Activated B cell treated with CpG ODN at 0.5 μM for 24 hours (primary cell): ENCODE data around the gene RAPGEF1. TPM values are rescaled to one million over a fixed set of nuclear protein-coding genes. Genes with fewer than 3 reads are reported as not detected.

Source experiments
- ATAC-seq: fragments of 200-7000 bp; cut with Tn5 transposase; one replicate; pipeline ENCODE4 v1.10.0; 2021; ENCODE audit warnings: low read depth, mild to moderate bottlenecking, moderate library complexity
- CTCF ChIA-PET: fragments of 350-600 bp; sonication (Branson Sonifier 250); formaldehyde crosslinking; loops from one replicate; lab custom pipeline; 2021; ENCODE audit warnings: antibody characterized with exemption; lab: Charles Lee
- POLR2A ChIA-PET: fragments of 350-600 bp; sonication (Branson Sonifier 250); formaldehyde crosslinking; loops from one replicate; lab custom pipeline; 2021; ENCODE audit warnings: antibody characterized with exemption; lab: Charles Lee
- DNase-seq: peaks from one replicate; pipeline ENCODE4 v3.0.0; 2022
- H3K27ac Mint-ChIP-seq: one replicate; pipeline ENCODE4 v1.8.0; 2020; ENCODE audit warnings: mixed read lengths
- H3K27me3 Mint-ChIP-seq: one replicate; pipeline ENCODE4 v1.8.0; 2021; ENCODE audit warnings: mixed read lengths
- H3K36me3 Mint-ChIP-seq: one replicate; pipeline ENCODE4 v1.8.0; 2021; ENCODE audit warnings: low read depth, mixed read lengths
- H3K4me1 Mint-ChIP-seq: one replicate; pipeline ENCODE4 v1.8.0; 2021; ENCODE audit warnings: mixed read lengths
- H3K4me3 Mint-ChIP-seq: one replicate; pipeline ENCODE4 v1.8.0; 2020; ENCODE audit warnings: mild to moderate bottlenecking, mixed read lengths
- H3K9me3 Mint-ChIP-seq: one replicate; pipeline ENCODE4 v1.8.0; 2020; ENCODE audit warnings: mixed read lengths
- CTCF ChIP-seq: fragments of 200-600 bp; IDR thresholded peaks from one replicate; pipeline ENCODE4 v1.8.0; 2022; ENCODE audit warnings: antibody characterized with exemption, mild to moderate bottlenecking
- intact Hi-C: fragments of 100-400 bp; cut with micrococcal nuclease; formaldehyde crosslinking; loops from one replicate; pipeline ENCODE4 v1.15.1; 2024
- total RNA-seq: library from RNA; stranded (reverse); gene quantifications from 2 replicates; pipeline ENCODE4 v1.2.3, GENCODE V29; 2022

The RAPGEF1 gene
- total RNA-seq, 1 donor from 2014 or later, result 318 TPM

- intact Hi-C loops, result loop anchor here (2.0 kb wide), 2 partner anchors 14 to 34 kb away; no protein-coding TSS in a partner anchor
- TF ChIP-seq CTCF, result no peak
- H3K4me1 Mint-ChIP-seq, result peaks cover 98% of the 10 kb centered on the region
- H3K36me3 Mint-ChIP-seq, result peaks cover 25% of the 10 kb centered on the region
- no peak overlapping the region for H3K4me3 Mint-ChIP-seq
- ChIA-PET CTCF (interaction anchor here (1.5 kb wide), 1 partner anchor 22 kb away, joined by 3 read pairs; no protein-coding TSS in a partner anchor), POLR2A (interaction anchor here (1.5 to 3.0 kb wide), 4 partner anchors 9 to 83 kb away, joined by 4 to 15 read pairs (median 8); no protein-coding TSS in a partner anchor)
- DNase-seq (no peak), ATAC-seq (no peak)
- peak overlapping the region; percentile 41 for H3K27ac Mint-ChIP-seq
- no peaks in the 10 kb centered on the region for H3K27me3 Mint-ChIP-seq
- no peaks in the 10 kb centered on the region for H3K9me3 Mint-ChIP-seq
Measured at GRCh38 chr9:131704988-131705387, 34.9 kb downstream of the RAPGEF1 start.

GRCh38 chr9:131704141-131704983, 35.5 kb downstream of the RAPGEF1 start:
- no peak for DNase-seq
- intact Hi-C loops, result loop anchor here (2.0 kb wide), 2 partner anchors 14 to 34 kb away; no protein-coding TSS in a partner anchor
- Mint-ChIP-seq H3K9me3 (no peaks in the 10 kb centered on the region), H3K27me3 (no peaks in the 10 kb centered on the region), H3K4me1 (peaks cover 98% of the 10 kb centered on the region), H3K4me3 (peak overlapping the region; percentile 47), H3K27ac (peak overlapping the region; percentile 32), H3K36me3 (peaks cover 30% of the 10 kb centered on the region)
- no peak for ATAC-seq
- no peak for TF ChIP-seq CTCF
- POLR2A ChIA-PET, result interaction anchor here (0.8 to 3.0 kb wide), 5 partner anchors 11 to 82 kb away, joined by 3 to 15 read pairs (median 8); no protein-coding TSS in a partner anchor
- CTCF ChIA-PET, result no interaction called here

GRCh38 chr9:131703697-131704096, 36.2 kb downstream of the RAPGEF1 start:
- intact Hi-C loops, result loop anchor here (2.0 kb wide), 2 partner anchors 13 to 35 kb away; no protein-coding TSS in a partner anchor
- H3K27ac Mint-ChIP-seq, result no peak overlapping the region
- H3K4me1 Mint-ChIP-seq, result peaks cover 99% of the 10 kb centered on the region
- ATAC-seq (no peak), DNase-seq (no peak)
- CTCF ChIA-PET, result no interaction called here
- POLR2A ChIA-PET, result interaction anchor here (0.8 to 3.0 kb wide), 6 partner anchors 11 to 81 kb away, joined by 3 to 15 read pairs (median 6); no protein-coding TSS in a partner anchor
- H3K4me3 Mint-ChIP-seq, result no peak overlapping the region
- peaks cover 30% of the 10 kb centered on the region for H3K36me3 Mint-ChIP-seq
- H3K9me3 Mint-ChIP-seq, result no peaks in the 10 kb centered on the region
- no peak for TF ChIP-seq CTCF
- H3K27me3 Mint-ChIP-seq, result no peaks in the 10 kb centered on the region

- CTCF ChIA-PET, result no interaction called here
- Mint-ChIP-seq H3K27me3 (no peaks in the 10 kb centered on the region), H3K27ac (no peak overlapping the region), H3K4me3 (no peak overlapping the region), H3K36me3 (peaks cover 31% of the 10 kb centered on the region), H3K9me3 (no peaks in the 10 kb centered on the region), H3K4me1 (peaks cover 99% of the 10 kb centered on the region)
- intact Hi-C loops, result no loop called here
- no peak for TF ChIP-seq CTCF
- POLR2A ChIA-PET, result interaction anchor here (1.0 to 3.0 kb wide), 3 partner anchors 10 to 25 kb away, joined by 3 to 15 read pairs (median 3); no protein-coding TSS in a partner anchor
- ATAC-seq, result no peak
- DNase-seq, result no peak
Measured at GRCh38 chr9:131702911-131703310, 37.0 kb downstream of the RAPGEF1 start.
